NCI-H1930 (cell line): ENCODE measurements around the gene LRRTM4.
"Not testable (repeated sequence)": the region's sequence is repeated elsewhere in the genome, so short reads cannot be mapped to it uniquely, and the experiment has no call there.

ENCODE experiments used
- DNase-seq, 2 experiments: peaks; one replicate each; lab custom pipeline; 2025; lab: John Stamatoyannopoulos, UW

LRRTM4 gene

DNA sequence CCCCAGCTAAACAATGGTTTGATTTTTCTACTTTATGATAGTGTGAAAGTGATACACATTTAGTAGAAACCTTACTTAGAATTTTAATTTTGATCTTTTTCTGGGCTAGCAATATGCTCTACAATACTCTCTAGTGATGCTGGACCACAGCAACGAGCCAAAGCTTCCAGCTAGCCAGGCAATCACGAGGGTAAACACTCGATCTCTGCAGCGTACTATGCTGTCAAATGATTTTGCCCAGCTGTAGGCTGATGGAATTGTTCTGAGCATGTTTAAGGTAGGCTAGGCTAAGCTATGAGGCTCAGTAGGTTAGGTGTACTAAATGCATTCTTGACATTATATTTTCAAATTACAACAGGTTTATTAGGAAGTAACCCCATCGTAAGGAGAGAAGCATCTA is 207.5 kb downstream of the LRRTM4 start:
- DNase-seq, result no peak

DNA sequence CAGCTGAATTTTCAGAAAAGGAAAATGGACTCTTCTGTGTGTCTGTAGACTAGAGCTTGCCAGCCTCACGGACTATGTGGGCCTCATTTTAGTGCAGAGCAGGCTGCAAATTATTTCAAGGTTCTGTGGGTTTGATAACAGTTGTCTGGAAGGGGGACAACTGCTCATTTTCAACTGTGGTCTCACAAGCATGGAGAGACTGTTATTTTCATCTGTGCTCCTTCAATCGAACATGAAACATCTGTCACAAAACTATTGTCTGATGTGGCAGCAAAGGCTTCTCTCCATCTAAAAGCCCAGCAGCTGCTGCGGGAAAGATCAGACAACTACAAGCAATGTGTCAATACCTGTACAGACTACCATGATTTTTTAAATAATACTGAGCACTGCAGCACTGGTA is 211.8 kb downstream of the LRRTM4 start:
- no peak for DNase-seq

DNA sequence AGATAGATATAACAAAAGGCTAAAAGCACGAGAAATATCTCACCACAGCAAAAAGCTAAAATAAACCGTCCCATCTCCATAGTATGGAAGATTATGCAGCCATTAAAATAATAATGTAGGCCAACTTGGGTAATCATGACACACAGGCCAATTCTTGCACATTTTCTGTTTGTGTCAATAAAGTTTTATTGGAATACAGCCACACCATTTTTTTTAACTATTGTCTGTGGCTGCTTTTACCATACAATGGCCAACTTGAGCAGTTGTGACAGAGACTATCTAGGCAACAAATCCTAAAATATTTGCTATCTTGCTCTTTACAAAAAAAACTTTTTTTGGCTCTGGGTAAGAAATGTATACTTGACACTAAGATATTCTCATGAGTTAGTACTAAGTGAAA is 212.5 kb downstream of the LRRTM4 start:
- DNase-seq, result no peak

DNA sequence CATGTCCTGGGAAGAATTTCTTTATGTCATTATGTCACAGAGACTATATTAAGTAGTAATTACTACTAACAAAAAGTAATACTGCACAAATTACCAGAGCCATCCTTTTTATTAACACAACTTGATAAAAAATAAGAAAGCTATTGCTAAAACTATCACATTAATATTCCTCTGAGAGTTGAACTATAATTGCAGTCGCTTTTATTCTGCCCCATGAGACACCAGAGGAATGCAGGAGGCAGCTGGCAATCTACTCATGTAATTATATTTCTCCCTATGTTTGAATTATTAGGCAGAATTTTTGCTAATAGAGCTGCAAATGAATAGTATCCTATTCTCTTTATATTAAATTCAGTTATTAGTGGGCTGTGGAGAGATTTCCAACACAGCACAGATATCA is 220.7 kb downstream of the LRRTM4 start:
- no peak for DNase-seq

DNA sequence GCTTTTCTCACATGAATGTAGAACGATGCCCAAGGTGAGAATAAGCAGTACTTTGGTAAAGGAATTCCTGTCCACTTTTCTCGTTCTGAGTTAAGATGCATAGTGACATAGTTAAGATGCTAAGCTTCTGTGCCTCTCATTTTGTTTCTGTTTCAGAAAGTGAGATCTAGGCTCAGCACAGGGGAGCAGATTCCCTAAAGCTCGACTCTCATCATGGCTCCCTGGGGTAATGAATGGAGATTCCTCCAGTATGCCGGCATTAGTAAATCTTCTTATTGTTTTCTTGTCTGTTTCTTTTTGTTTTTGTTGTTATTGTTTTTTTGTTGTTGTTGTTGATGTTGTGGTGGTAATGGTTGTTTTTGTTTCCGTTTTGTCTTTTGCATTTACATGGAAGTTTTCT is 225.4 kb downstream of the LRRTM4 start:
- DNase-seq, result no peak

DNA sequence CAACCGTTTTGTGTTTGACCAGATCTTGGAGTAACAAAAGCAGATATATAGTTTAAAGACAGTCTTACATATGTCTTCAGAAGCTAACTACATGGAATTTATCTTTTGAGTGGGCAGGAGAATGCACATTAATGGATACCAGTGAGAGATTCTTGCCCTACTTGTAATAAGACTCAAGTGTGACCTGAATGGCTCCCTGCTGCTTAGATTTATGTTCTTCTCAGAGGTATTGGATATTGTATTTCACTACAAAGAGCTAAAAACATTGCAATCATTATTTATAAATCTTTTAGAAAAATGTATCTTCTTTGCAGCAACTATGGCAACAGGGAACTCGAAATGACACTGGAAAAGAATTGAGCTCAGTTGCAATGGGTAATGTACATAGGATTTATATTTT is 227.7 kb downstream of the LRRTM4 start:
- no peak for DNase-seq

DNA sequence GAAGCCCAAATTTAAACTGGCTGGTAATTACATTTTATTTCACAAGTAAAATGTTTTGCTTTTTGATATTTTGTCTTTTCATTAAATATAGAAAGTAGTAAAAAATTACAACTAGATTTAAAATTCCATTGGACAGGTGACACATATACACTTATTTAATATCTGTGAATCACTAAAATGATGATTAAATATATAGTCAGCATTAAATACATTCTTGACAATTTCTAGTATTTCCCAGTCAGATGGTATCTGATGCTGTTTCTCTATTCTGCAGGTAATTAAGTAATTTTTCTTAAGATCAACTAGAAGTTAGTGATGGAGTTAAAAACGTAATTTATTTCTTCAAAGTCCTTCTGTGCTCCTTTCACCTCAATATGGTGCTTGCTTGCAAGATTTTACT is 237.8 kb downstream of the LRRTM4 start:
- DNase-seq, result no peak

DNA sequence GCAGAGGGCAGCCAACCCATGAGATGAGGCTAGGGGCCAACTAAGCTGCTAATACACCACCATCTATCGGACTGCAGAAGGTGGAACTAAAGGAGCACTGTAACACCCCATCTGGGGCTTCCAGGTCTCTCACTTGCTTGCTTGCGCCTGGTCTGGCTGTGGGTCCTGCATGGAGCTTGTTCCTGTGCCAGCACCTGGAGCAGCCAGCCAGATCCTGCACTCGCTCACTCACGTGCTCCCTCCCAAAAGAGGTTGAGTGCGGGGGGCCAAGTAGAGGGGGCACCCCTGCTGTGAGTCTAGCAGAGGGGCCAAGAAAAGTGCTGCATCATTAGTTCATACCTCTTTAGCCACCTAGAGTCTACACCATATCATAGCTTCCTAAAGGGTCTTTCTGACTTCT is 250.9 kb downstream of the LRRTM4 start:
- no peak for DNase-seq

DNA sequence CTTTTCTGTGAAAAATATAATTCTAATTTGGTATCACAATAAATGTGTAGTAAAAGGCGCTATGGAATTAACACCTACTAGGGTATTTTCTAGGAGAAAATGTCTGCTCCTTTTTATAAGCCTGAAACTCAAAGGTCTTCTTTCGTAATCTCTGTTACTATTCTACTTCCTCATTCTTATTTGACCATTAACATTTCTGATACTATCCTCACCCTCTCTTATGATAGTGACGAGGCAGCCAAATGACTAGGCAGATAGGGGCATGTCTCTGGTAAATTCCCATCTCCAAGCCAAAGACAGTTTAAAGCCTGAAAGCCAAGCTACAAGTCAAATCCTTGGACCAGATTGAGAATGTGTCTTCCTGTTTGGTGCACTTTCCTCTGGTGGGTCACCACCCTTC is 251.7 kb downstream of the LRRTM4 start:
- DNase-seq, result no peak

DNA sequence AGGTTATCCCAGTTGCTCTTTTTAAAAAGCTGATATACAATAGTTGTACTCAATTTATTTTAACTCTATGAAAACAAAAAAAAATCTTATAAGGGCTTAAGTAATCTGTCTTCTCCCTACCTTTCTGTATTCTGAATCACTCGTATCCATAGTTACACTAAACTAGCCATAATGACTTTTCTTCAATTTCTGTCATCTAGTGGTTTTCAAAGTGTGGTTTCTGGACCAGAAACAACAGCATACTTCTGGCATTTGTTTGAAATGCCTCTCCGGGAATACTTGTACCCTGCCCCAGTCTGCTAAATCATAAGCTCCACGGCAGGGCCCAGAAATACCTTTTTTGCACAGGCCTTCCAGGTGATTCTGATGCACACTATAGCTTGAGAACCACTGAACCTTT is 253.6 kb downstream of the LRRTM4 start:
- no peak for DNase-seq

DNA sequence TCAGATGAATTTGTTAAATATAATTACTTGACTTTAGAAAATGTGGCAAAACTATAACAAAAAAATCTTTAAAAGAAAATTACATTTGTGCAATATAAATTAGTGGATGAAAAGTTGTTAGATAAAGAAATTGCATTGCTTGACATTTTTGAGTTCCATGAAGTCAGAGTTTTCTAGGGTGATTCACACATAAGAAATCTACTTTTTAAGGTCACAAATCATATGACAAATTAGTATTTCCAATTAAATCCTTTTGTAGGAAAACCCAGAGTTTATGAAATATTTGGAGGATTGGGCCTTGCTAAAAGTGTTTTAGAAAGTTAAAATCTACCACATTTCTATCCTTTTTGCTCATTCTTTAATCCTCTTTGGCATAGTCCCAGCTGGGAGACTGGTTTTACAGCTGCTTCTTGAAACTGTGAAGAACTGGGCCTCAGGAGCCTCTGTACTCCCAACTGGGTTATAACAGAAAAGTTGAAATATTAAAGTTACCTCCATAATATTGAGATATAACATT is 289.2 kb downstream of the LRRTM4 start:
- no peak for DNase-seq

DNA sequence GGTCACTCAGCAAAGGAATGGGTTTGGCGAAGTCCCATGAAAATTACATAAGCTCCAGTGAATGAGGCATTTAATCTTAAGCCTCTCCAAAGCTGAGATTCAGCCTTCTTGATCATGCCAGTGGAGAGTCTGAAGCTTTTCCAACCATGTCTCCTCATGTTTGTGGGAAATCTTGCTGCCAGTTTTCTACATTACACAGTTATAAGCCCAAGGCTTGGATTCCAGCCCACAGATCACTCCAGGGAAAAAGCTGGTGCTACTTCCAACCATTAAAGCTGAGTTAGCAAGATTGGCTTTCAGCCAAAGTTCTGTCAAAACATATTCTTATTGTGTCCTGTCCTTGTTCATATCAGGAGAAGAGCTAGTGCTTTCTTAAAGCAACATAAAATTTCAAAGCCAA is 293.8 kb downstream of the LRRTM4 start:
- DNase-seq, result no peak

DNA sequence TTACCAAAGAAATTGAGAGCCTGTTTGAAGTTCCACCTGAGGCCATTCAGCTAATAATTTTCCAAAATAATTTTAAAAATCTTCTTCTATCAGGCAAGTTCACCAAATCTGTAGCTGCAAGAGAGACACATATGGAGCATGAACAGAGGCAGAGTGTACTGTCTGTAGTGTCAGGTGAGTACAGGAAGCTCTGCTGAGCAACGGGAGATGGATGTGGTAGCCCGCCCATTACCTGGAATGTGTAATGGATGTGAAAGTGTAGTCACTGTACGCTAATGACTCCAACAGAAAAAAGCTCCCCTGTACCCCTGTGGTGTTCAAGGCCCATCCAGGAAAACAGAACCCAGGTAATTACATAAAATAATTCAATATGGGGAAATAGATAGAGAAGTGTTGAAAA is 311.5 kb downstream of the LRRTM4 start:
- DNase-seq, result no peak

DNA sequence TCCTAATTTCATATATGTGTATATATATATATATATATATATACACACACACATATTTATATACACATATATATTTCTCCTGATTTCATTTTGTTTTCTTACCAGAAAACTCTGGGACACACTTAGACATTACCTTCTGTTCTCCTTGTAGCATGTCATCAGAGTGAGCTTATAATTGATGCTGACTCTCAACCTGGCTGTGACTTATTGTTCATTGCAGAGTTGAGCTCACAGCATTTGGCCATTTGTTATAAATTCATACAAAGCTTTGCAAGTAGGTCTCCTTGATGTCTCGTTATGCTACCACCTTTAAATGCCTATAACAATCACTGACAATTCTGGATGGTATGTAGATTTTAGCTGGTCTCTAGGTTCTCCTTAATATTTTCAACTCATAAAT is 314.8 kb downstream of the LRRTM4 start:
- DNase-seq, result no peak

DNA sequence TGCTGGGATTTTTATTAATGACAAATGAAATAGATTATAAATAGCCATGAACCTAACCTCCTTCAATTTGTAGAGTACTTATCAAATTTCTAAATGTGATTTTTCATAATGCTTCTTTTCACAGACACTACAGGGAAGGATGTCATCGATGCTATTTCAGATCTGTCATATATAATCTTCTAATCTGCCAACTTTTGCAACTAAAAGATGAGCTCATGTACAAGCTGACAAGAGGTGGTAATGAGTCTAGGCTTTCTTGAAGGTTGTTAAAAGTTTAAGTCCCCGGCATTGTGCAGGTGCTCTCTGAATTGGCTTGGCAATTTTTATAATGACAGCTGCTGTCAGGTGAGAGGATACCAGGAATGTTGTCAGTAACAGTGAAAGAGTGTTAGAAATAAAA is 320.4 kb downstream of the LRRTM4 start:
- DNase-seq, result no peak

DNA sequence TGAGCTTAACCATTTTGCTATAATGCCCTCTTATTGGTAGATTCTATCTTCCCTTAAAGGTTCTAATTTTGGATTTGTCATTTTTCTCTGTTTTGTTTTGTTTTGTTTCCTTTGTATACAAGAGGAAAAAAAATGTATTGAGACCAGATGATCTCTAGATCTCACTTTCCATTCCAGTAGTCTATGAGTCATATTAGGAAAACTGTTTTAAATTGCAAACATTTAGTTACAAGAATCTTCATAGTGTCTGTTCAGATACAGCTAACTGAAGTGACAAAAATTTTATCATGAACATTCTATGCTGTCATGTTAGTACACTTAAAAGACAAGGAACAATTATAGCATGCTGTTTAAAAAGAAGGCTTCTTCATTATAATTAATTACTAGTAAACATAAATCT is 322.8 kb downstream of the LRRTM4 start:
- DNase-seq, result no peak

DNA sequence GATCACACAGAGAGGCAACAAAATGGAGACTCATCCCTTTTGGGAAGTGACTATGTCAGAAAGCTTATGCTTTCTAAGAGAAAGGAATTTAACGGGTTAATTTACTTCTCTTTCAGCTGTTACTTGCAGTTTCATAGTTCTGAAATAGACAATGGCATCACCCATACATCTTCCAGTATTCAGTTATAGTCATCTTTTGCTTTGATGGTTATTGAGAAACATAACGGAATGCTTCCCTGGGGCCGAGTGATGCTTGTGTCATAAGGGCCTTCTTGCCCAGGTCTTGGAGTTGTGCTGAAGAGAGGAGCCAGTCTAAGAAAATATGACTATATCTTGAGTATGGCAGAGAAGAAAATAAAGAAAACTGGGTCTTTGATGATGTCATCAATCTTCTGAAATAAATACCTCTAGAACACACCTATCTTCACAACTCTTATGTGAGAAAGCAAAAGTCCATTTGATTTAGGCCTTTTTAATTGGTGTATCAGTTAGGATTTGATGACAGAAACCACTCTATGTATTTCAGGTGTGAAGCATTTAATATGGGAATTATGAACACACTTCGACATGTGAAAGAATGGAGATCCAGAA is 328.2 kb downstream of the LRRTM4 start:
- no peak for DNase-seq

DNA sequence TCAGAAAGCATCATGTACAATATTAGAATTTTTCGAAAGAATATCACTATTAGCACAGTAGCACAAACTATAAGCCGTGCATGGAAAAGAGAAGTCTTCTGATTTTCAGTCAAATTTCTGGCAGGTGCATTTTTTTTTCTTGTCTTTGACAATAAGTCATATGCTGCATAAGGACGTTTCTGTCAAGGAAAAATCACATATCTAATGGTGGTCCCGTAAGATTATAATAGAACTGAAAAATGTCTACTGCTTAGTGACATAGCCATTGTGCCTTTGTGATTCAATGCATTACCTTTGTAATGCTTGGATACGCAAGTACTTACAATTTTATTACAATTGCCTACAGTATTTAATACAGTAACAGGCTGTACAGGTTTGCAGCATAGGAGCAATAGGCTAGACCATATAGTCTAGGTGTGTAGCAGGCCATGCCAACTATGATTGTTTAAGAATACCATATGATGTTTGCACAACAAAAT is 329.3 kb downstream of the LRRTM4 start:
- DNase-seq, result no peak

DNA sequence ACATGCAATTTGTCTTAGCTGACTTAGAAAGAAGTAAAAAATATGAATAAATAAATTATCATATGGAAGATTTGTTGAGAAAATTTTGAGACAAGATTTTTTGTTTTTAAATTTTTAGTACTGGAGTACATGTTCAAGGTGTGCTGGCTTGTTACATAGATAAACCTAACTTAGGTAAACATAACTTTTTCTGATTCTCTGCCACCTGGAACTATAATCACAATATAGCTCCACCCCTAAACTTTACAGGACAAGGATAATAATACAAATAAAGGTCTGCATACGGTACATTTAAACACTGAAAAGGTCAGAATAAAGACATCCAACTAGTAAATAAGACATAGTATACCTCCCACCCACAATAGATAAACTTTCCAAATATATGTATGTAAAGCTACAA is 330.5 kb downstream of the LRRTM4 start:
- DNase-seq, result no peak

DNA sequence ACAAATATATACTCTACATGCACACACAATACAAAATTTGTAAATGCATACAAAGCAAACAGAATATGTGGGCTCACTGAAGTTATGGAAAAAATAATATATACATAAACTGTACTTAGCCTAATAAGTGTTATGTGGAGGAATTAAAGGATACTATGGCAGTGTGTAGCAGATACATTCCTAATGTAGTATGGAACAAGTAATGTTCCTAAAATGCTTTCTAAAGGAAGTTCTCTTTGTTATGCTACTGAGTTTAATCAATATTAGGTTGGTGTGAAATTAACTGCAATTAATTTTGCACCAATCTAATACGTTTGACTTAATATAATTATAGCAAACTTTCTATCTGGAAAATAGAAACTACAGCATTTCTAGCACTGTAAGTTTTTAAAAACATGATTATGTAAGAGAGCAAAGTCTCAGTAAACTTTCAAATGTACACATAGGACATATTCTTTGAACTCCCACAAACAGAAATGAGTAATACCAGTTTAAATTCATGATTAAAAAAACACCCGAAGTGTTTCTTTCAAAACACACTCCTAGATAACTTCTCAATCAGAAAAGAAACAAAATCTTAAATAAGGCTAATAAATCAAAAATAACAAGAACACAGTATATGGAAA is 331.3 kb downstream of the LRRTM4 start:
- DNase-seq, result no peak

DNA sequence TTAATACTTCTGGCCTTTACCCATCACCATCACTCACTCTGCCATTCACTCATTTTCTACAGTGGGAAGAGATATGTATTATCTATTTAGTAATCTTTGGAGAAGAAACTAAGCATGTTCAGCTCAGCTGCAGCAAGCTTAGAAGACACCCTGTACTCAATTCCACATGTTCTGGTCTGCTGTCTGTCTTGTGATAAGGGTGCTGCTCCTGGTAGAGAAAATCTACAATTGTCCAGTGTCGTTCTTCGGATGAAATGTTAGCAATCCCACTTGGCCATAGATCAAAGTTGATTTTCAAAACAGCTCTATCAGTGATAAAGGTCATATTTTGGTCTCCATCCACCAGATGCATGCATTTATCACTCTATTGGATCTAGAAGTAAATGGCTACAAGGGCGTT is 337.1 kb downstream of the LRRTM4 start:
- no peak for DNase-seq

DNA sequence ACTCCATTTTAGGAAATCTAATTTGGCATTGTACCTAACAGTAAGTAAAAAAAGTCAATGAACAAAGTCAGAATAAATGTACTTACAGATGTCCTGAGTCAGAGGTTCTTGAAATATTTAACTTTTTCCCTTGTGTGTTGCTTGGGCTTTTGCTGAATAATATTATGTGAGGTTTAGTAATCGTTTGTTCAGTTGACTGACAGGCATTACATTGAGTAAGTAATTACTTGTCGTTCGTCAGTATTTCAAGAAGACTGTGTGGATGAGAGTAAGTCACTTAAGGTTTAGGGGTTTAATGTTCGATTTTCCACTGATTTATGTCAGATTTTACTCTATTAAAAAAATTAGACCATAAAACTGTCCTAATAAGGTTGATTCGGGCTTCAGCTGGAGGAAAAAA is 342.9 kb downstream of the LRRTM4 start:
- DNase-seq, result no peak

DNA sequence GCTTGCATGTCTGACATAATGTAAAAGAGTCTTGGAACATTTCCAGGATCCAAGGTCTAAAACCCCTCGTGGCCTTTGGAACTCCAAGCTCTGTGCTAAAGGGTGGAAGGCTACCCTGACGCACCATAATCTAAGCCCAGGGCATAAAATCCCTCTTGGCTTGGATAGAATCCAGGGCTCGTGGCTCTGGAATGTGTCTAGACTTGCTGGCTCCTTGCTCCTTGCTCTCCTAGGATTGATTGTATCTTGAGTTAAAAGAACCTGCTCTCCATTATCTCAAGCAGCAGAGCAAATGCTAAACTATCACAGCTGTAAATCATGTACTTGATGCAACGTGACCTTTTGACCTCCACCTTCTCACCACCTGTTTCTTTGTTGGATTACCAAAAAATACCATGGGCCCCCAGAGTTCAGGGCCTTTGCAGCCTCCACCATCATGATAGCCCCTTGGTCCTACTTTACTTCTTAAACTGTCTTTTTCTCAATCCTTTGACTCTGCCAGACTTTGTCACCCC is 346.9 kb downstream of the LRRTM4 start:
- not testable (repeated sequence) for DNase-seq

DNA sequence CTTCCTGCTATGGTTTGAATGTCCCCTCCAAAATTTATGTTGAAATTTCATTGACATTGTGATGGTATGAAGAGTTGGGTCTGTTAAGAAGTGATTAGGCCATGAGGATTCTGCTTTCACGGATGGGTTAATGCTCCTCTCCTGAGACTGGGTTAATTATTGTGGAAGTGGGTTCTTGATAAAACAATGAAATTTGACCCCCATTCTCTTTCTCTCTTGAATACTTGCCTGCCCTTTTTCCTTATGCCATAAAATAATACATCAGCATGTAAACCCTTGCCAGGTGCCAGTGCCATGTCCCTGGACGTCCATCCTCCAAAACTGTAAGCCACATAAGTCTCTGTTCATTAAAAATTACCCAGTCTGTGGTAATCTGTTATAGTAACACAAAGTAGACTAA is 352.8 kb downstream of the LRRTM4 start:
- no peak for DNase-seq
